ENCODE results near the gene NPW.

NPW gene

GRCh38 chr16:2042986-2043666 is 23.5 kb downstream of the NPW start:
- no peak for TF ChIP-seq CTCF (IDR thresholded peaks at IDR 0.05; ENCODE audit: low read depth, low read length, missing control alignments)
- H3K4me3 ChIP-seq (replicated peaks; ENCODE audit: low read depth, low read length) = no peak overlapping the region
- DNase-seq (ENCODE audit: extremely low read depth, low read depth) = no peak

GRCh38 chr16:2043667-2044451 is 24.3 kb downstream of the NPW start:
- TF ChIP-seq CTCF (IDR thresholded peaks at IDR 0.05; ENCODE audit: low read depth, low read length, missing control alignments) = no peak
- no peak for DNase-seq (ENCODE audit: extremely low read depth, low read depth)
- no peak overlapping the region for H3K4me3 ChIP-seq (replicated peaks; ENCODE audit: low read depth, low read length)

- no peak for DNase-seq (ENCODE audit: extremely low read depth, low read depth)
- no peak overlapping the region for H3K4me3 ChIP-seq (replicated peaks; ENCODE audit: low read depth, low read length)
- TF ChIP-seq CTCF (IDR thresholded peaks at IDR 0.05; ENCODE audit: low read depth, low read length, missing control alignments) = no peak
Observed at GRCh38 chr16:2044541-2044940, 25.0 kb downstream of the NPW start.

- peak overlapping the region; percentile 62 for H3K4me3 ChIP-seq (replicated peaks; ENCODE audit: low read depth, low read length)
- no peak for TF ChIP-seq CTCF (IDR thresholded peaks at IDR 0.05; ENCODE audit: low read depth, low read length, missing control alignments)
- no peak for DNase-seq (ENCODE audit: extremely low read depth, low read depth)
Observed at GRCh38 chr16:2045965-2046892, 26.6 kb downstream of the NPW start.

GRCh38 chr16:2046893-2047329 is 27.3 kb downstream of the NPW start:
- no peak for DNase-seq (ENCODE audit: extremely low read depth, low read depth)
- no peak for TF ChIP-seq CTCF (IDR thresholded peaks at IDR 0.05; ENCODE audit: low read depth, low read length, missing control alignments)
- H3K4me3 ChIP-seq (replicated peaks; ENCODE audit: low read depth, low read length) = peak overlapping the region; percentile 62

- TF ChIP-seq CTCF (IDR thresholded peaks at IDR 0.05; ENCODE audit: low read depth, low read length, missing control alignments) = no peak
- DNase-seq (ENCODE audit: extremely low read depth, low read depth) = peak; percentile 85
- peak within 1 kb of the TSS; percentile 62 for H3K4me3 ChIP-seq (replicated peaks; ENCODE audit: low read depth, low read length)
Observed at GRCh38 chr16:2047330-2048115, 27.9 kb downstream of the NPW start, which contains the start of the genes NTHL1 and TSC2. Gene NTHL1, minus strand, starts transcription at chr16:2047834. Its CDS starts 11 bp downstream, at chr16:2047823. Gene TSC2, plus strand, starts transcription at chr16:2047985. Its CDS starts 631 bp downstream, at chr16:2048616.
